Ureter (tissue), 1 donor: ENCODE data around the gene TTC24. TPM values are rescaled to one million over a fixed set of nuclear protein-coding genes. Genes with fewer than 3 reads are reported as not detected.
A peak's percentile ranks its signal among the peaks of the same experiment; 100 is the strongest.

Experiments
- DNase-seq: peaks from one replicate; pipeline ENCODE4 v3.0.0-alpha.2; 2020; ENCODE audit warnings: low spot score
- total RNA-seq: library from RNA; stranded (reverse); gene quantifications from one replicate; pipeline ENCODE4 v1.2.4, GENCODE V29; 2023
- donor health status: DM: yes; HTN: yes; CAD: no.

The TTC24 gene
- total RNA-seq, 1 donor from 2014 or later, result not detected

- DNase-seq, result no peak
These were observed 24.6 kb upstream of the TTC24 start for GRCh38 chr1:156554971-156555370.

GRCh38 chr1:156555715-156556114, 23.8 kb upstream of the TTC24 start:
- no peak for DNase-seq

- no peak for DNase-seq
These were observed 23.2 kb upstream of the TTC24 start for GRCh38 chr1:156556354-156556753.

GRCh38 chr1:156559086-156559796, 20.3 kb upstream of the TTC24 start:
- DNase-seq, result no peak

GRCh38 chr1:156559797-156560385, 19.6 kb upstream of the TTC24 start:
- no peak for DNase-seq

- DNase-seq, result no peak
These were observed 18.8 kb upstream of the TTC24 start for GRCh38 chr1:156560585-156561163.

GRCh38 chr1:156565519-156565918, 14.0 kb upstream of the TTC24 start:
- DNase-seq, result no peak

- DNase-seq, result no peak
These were observed 13.1 kb upstream of the TTC24 start for GRCh38 chr1:156566436-156566835.

- no peak for DNase-seq
These were observed 8.2 kb upstream of the TTC24 start for GRCh38 chr1:156571261-156571852.

GRCh38 chr1:156571919-156572662, 7.4 kb upstream of the TTC24 start, which contains the start of gene IQGAP3:
Gene IQGAP3, minus strand, starts transcription at chr1:156572565. Its CDS starts 36 bp downstream, at chr1:156572529.
- peak; percentile 85 for DNase-seq

GRCh38 chr1:156572663-156573018, 6.9 kb upstream of the TTC24 start:
- DNase-seq, result no peak

- DNase-seq, result no peak
These were observed 5.4 kb upstream of the TTC24 start for GRCh38 chr1:156574039-156574633.

GRCh38 chr1:156577550-156577949, 2.0 kb upstream of the TTC24 start:
- DNase-seq, result no peak

- DNase-seq, result no peak
These were observed 1.5 kb upstream of the TTC24 start for GRCh38 chr1:156578055-156578454.

- no peak for DNase-seq
These were observed 2.3 kb downstream of the TTC24 start for GRCh38 chr1:156581661-156582387.

GRCh38 chr1:156582388-156583017, 3.0 kb downstream of the TTC24 start:
- DNase-seq, result no peak

GRCh38 chr1:156583821-156584622, 4.5 kb downstream of the TTC24 start:
- DNase-seq, result peak; percentile 80

- DNase-seq, result no peak
These were observed 5.3 kb downstream of the TTC24 start for GRCh38 chr1:156584813-156585212.

GRCh38 chr1:156586323-156586722, 6.8 kb downstream of the TTC24 start:
- DNase-seq, result no peak
